ENCODE data around the gene COX8A.
"Not testable (repeated sequence)": the region's sequence is repeated elsewhere in the genome, so short reads cannot be mapped to it uniquely, and the experiment has no call there.

Gene COX8A

DNA sequence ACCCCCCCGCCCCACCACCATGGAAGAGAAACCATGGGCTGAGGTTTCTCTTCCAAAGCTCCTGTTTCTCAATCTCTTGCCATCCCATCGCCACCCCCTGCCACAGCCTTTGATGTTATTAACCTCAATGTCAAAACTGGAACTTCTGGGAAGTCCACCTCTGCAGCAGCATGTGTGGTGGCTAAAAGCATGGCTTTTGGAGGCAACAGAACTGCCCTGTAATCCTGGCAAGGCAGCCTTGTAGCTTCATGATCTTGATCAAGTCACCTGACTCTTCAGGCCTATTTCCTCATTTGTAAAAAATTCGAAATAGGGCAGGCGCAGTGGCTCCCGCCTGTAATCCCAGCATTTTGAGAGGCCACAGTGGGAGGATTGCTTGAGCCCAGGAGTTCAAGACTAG, 3.5 kb upstream of the COX8A start:
- no peak for DNase-seq

DNA sequence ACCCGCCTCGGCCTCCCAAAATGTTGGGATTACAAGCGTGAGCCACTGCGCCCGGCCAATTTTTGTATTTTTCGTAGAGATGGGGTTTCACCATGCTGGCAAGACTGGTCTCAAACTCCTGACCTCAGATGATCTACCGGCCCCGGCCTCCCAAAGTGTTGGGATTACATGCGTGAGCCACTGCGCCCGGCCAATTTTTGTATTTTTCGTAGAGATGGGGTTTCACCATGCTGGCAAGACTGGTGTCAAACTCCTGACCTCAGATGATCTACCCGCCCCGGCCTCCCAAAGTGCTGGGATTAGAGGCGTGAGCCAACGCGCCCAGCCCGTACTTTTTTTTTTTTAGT, 535 bp upstream of the COX8A start:
- DNase-seq: not testable (repeated sequence)

GRCh38 chr11:63978551-63979239, 4.3 kb downstream of the COX8A start:
- no peak for DNase-seq

DNA sequence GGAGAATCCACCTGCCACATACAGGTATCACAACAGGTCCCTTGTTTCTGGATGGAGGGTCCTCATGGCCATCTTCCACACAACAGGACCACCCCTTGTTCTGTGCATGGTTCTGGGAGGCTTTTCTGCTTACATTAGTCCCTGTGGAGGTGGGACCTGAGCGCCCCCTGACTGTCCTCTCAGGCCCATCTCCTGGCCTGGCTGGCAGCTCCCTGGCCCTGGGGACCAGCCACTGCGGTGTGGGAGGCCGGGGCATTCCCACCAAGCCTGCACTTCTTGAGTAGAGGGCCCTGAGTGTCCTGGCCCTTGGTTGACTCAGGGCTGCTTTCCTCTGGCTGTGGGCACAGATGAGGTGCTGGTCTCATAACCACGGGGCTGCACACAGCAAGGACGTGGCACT, 5.0 kb downstream of the COX8A start:
- DNase-seq: no peak

- DNase-seq: peak in 3 of 4 experiments; percentile 18 to 63 (median 41)
Observed at GRCh38 chr11:63985812-63986155, 11.4 kb downstream of the COX8A start.

DNA sequence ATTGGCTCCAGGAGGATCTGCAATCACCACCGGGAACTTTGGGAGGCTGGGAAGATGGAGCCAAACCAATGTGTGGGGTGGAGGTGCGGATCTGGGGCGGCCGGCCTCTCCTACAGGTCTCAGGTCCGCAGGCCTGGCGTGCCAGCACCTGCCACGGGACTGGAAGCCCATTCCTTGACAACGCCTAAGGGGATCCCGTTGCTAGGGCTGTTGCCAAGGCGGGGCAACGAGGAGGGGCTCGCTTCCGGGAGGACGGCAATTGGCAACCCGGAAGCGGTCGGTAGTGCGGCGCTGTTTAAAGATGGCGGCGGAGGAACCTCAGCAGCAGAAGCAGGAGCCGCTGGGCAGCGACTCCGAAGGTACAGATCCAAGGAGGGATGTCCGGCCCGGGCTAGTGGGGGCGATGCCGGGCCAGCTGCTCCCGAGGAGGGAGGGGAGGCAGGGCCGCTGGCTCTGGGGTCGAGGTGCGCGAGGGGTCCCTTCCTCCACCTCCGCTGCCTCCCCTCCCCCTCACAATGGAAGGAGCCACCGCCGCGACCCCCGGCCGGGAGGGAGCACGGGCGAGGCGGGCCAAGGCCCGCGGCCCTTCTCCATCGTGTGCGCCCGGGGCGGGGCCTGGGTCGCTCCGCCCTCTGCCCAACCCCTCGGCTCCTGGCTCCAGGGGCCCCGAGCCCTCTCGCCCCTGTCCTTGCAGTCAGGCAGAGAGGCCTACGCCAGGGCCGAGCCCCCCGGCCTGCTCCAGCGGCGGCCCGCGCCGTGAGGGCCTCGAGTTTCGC, 11.9 kb downstream of the COX8A start, which contains the start of gene OTUB1:
TSS of gene OTUB1 (plus strand) at position 283 of the 776 bp plus-strand sequence. CDS start at position 302, 19 bp downstream.
- DNase-seq: peak; percentile 46 to 79 (median 68)

GRCh38 chr11:63986932-63987513, 12.6 kb downstream of the COX8A start:
- DNase-seq: no peak

- no peak for DNase-seq
Observed at GRCh38 chr11:63991558-63991957, 17.1 kb downstream of the COX8A start.

- no peak for DNase-seq
Observed at GRCh38 chr11:63993100-63993499, 18.7 kb downstream of the COX8A start.

DNA sequence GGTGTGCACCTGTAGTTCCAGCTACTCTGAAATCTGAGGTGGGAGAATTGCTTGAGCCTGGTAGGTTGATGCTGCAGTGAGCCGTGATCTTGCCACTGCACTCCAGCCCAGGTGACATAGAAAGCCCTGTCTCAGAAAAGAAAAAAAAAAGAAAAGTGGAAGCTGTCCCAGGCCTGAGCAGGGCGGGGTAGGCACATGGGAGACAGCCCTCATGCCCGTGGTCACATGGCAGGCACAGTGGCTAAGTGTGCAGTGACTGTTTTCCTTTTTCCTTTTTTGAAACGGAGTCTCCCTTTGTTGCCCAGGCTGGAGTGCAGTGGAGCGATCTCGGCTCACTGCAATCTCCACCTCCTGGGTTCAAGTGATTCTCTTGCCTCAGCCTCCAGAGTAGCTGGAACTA, 19.6 kb downstream of the COX8A start:
- no peak for DNase-seq

DNA sequence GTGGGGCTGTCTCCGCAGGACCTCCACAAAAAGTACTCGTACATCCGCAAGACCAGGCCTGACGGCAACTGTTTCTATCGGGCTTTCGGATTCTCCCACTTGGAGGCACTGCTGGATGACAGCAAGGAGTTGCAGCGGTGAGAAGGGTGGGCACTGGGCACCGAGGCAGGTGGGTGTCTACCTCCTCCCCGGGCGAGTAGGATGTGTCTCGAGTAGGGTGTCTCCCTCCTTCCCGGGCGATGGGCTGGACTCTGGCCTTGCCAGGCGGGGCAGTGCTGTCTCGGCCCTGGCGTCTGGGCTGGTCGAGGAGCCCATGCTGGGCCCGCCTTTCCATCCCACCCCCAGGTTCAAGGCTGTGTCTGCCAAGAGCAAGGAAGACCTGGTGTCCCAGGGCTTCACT, 22.1 kb downstream of the COX8A start:
- DNase-seq: no peak

DNA sequence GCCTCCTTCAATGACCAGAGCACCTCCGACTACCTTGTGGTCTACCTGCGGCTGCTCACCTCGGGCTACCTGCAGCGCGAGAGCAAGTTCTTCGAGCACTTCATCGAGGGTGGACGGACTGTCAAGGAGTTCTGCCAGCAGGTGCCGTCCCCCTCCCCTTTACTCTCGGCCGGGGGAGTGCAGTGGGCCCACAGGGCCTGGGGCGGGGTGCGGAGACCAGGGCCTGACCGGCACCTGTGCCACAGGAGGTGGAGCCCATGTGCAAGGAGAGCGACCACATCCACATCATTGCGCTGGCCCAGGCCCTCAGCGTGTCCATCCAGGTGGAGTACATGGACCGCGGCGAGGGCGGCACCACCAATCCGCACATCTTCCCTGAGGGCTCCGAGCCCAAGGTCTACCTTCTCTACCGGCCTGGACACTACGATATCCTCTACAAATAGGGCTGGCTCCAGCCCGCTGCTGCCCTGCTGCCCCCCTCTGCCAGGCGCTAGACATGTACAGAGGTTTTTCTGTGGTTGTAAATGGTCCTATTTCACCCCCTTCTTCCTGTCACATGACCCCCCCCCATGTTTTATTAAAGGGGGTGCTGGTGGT, 22.8 kb downstream of the COX8A start:
- DNase-seq: no peak

GRCh38 chr11:63997801-63998337, 23.4 kb downstream of the COX8A start:
- DNase-seq: no peak

DNA sequence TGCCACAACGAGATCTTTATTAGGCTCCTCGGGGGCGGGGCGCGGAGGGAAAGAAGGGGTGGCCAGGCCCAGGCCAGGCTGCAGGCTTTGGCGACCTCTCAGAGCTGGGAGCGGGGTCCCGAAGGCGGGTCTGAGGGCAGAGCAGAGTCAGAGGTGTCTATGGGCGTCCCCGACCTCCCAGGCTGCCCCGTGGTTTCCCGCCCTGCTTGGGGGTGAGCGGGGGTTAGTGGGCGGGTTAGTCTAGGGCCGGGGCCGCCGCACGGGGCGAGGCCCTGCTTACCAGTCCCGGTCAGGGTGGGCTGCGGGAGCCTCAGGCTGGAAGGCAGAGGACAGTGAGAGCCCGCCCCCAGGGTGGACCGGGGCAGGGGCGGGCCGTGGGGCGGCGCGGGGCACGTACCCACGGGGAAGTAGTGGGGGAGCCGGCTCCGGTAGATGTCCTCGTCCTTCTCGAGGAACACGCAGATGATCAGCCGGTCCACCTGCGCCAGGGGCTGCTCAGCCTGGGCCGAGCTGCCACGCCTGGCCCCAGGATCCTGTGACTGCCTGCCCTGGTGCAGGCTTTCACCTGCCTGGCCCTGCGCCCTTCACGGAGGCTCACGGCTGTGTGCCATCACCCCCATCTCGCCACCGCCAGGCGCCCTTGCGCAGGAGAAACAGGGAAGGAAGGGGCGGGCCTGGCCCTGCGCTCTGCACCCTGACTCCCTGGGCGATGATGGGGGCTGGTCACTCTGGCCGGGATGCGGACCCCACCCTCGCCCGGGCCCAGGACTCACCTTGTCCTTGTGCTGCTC, 24.3 kb downstream of the COX8A start:
- peak in 1 of 4 experiments; percentile 32 for DNase-seq

GRCh38 chr11:63999349-64000025, 25.1 kb downstream of the COX8A start:
- DNase-seq: peak in 2 of 4 experiments; percentile 27 to 55

- peak in 3 of 4 experiments; percentile 16 to 70 (median 41) for DNase-seq
Observed at GRCh38 chr11:64000026-64000739, 25.8 kb downstream of the COX8A start.

DNA sequence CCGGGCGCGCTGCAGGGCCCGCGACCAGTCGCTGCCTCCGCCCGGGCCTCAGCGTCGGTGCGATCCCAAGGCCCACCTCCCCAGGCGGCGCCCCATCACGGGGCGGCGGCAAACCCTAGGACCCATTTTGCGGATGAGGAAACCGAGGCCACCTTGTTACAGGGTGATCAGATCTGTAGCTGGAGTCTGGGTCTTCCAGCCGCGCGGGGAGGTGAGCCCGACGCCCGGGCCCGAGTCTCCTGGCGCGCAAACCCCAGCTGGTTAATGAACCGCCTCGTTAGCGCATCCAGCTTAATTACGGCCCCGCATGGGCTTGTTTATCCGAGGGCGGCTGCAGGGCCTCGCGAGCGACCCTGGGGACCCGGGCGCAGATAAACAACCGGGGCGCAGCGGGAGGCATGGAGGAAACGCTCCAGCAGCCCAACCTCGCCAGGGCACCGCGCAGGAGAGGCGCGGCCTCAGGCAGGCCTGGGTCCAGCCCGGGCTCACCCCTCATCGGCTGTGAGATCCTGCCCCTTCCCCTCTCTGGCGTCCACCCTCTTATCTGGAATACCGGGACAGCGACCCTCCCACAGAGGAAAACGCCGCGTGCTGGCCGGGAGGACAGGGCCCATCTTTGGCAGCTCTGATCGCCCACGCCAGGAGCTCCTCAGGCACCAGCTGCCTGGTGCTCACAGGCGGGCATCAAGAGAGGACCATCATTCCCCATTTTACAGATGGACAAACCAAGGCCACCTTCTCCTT, 26.5 kb downstream of the COX8A start:
- DNase-seq: no peak

GRCh38 chr11:64001484-64002420, 27.3 kb downstream of the COX8A start:
- DNase-seq: no peak

All from activated naive CD4-positive, alpha-beta T cell (primary cell).